Neural progenitor cell (in vitro differentiated cells): ENCODE data around the gene CDC42EP5.

Experiments used
- EZH2 ChIP-seq: fragments of 200-600 bp; sonication (generic); IDR thresholded peaks from 2 replicates; pipeline ENCODE4 v1.6.1; 2017; ENCODE audit warnings: antibody characterized with exemption, mild to moderate bottlenecking, moderate library complexity
- TF ChIP-seq, protein P1 (sequence below): fragments of 200-600 bp; sonication (generic); IDR thresholded peaks from 2 replicates; pipeline ENCODE4 v1.5.1; 2017; ENCODE audit warnings: antibody characterized with exemption, mild to moderate bottlenecking

DNA sequence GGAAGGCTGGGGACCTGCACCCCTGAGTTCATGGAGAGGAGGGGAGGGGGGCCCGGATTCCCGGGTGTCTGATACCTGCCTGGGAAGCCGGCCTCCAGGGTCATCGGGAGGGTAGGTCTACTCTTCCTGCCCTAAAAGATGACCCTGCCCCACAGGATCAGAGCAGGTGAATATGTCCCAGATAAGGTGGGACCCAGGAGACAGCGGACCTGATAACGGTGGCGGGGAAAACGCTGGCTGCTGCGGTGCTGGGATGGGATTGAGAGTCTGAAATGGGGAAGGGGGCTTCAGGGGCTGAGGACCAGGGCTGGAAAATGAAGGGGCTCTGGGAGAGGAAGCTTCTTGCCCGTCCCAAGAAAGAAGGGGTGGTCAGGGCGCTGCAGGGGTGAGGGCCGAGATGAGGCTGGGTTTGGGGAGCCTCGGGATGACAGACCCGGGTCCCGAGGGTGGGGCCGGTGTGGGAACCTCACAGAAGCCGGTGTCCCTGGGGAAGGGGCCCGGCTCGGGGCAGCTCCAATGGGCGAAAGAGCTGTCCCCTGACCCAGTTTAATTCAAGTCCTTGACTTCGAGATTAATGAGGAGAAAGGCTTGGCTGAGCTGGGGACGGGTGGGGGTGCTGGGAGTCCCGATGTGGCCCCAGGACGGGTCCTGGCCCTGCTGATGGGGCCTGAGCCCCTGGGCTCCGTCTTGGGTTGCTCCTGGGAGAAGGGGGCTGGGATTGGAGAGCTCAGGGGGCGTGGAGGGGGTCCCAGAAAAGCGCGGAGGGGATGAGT lies 57.0 kb downstream of the CDC42EP5 start:
- TF ChIP-seq, protein P1, sequence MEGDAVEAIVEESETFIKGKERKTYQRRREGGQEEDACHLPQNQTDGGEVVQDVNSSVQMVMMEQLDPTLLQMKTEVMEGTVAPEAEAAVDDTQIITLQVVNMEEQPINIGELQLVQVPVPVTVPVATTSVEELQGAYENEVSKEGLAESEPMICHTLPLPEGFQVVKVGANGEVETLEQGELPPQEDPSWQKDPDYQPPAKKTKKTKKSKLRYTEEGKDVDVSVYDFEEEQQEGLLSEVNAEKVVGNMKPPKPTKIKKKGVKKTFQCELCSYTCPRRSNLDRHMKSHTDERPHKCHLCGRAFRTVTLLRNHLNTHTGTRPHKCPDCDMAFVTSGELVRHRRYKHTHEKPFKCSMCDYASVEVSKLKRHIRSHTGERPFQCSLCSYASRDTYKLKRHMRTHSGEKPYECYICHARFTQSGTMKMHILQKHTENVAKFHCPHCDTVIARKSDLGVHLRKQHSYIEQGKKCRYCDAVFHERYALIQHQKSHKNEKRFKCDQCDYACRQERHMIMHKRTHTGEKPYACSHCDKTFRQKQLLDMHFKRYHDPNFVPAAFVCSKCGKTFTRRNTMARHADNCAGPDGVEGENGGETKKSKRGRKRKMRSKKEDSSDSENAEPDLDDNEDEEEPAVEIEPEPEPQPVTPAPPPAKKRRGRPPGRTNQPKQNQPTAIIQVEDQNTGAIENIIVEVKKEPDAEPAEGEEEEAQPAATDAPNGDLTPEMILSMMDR, result no peak
- no peak for TF ChIP-seq EZH2
